PFSK-1 (cell line): ENCODE data around the gene NRL.

Source experiments
- FOXP2 ChIP-seq: optimal IDR thresholded peaks from 2 replicates; pipeline ENCODE3; 2011; ENCODE audit warnings: borderline replicate concordance, control low read depth, inconsistent platforms; ENCODE audit not compliant: insufficient read depth; ENCODE audit errors: extremely low read length, extremely low read depth
- POLR2AphosphoS5 ChIP-seq: IDR thresholded peaks from 2 replicates; pipeline ENCODE4 v1.6.1; 2012; ENCODE audit warnings: low read depth, mild to moderate bottlenecking, control low read depth, low read length, moderate library complexity
- REST ChIP-seq, 2 experiments: IDR thresholded peaks; 2 replicates each; pipeline versions ENCODE4 v1.6.1 to v1.8.0; 2011 to 2012; ENCODE audit warnings: low read depth in 2 of 2, low read length in 2 of 2, control low read depth in 1 of 2, inconsistent platforms in 1 of 2, mild to moderate bottlenecking in 1 of 2, moderate library complexity in 1 of 2; ENCODE audit not compliant: insufficient read depth in 1 of 2
- SIN3A ChIP-seq: IDR thresholded peaks from 2 replicates; pipeline ENCODE4 v1.6.1; 2012; ENCODE audit warnings: mild to moderate bottlenecking, low read length, moderate library complexity, borderline replicate concordance; ENCODE audit not compliant: insufficient read depth
- TAF1 ChIP-seq: IDR thresholded peaks from 2 replicates; pipeline ENCODE4 v1.6.1; 2012; ENCODE audit warnings: low read length, control low read depth, borderline replicate concordance; ENCODE audit not compliant: insufficient read depth

Gene NRL

DNA sequence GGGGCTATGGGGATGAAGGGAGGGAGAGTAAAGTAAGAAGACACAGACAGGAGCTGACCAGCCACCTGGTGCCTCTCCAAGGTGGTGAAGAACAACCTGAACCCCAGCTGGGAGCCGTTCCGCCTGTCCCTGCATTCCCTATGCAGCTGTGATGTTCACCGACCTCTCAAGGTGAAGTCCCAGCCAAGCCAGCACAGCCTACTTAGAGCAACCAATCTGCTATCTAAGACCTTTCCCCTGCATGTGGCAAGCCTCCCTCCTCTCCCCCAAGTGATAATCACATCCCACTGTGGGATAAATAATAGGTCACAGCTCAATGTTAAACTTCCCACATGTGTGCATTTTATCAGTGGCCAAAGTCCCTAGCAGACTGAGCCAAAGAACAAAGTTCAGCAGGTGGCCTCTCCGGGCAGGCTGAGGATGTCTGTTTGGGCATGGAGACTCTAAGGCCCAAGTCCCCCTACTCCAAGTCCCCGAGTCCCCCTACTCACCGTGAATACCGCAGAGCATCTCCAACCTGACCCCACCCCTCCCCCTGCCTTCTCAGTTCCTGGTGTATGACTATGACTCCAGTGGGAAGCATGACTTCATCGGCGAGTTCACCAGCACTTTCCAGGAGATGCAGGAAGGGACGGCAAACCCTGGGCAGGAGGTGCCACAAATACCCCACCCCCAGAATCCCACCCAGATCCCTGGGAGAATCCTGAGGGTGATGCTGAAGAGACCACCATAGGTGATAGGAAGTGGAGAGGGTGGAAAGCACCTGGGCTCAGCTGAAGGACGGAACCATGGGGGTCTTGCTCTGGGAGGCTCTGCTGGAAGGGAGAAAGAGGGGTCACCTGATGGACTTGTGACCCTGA is 39.9 kb downstream of the NRL start:
- no peak for TF ChIP-seq POLR2AphosphoS5
- TF ChIP-seq TAF1: no peak
- TF ChIP-seq REST (IDR thresholded peaks at IDR 0.05; ENCODE audit: insufficient read depth in 1 of 2, low read depth in 2 of 2, low read length in 2 of 2): no peak
- no peak for TF ChIP-seq SIN3A
- TF ChIP-seq FOXP2: no peak

- TF ChIP-seq TAF1 (no peak), SIN3A (no peak)
These were observed 41.6 kb downstream of the NRL start for GRCh38 chr14:24072881-24073877.

DNA sequence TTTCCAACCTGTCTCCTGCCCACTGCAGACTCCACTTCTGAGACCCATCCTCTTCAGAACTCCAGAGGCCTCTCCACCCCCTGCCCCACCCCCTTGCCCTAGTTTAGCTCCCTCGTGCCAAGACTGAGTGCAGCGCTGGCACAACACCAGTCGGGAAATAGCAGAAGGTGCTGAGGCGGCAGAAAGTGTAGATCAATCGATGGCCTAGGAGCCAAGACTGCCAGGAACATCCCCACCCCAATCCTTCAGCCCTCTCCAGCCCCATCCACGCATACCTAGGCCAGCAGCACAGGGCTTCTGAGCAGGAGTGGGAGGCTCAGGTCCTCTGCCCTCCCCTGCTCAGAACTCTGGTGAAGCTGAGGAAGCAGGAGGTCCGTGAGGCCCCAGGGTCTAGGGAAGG is 42.3 kb downstream of the NRL start:
- TF ChIP-seq REST (IDR thresholded peaks at IDR 0.05; ENCODE audit: insufficient read depth in 1 of 2, low read depth in 2 of 2, low read length in 2 of 2) (no peak), FOXP2 (no peak), POLR2AphosphoS5 (no peak), TAF1 (no peak), SIN3A (no peak)

DNA sequence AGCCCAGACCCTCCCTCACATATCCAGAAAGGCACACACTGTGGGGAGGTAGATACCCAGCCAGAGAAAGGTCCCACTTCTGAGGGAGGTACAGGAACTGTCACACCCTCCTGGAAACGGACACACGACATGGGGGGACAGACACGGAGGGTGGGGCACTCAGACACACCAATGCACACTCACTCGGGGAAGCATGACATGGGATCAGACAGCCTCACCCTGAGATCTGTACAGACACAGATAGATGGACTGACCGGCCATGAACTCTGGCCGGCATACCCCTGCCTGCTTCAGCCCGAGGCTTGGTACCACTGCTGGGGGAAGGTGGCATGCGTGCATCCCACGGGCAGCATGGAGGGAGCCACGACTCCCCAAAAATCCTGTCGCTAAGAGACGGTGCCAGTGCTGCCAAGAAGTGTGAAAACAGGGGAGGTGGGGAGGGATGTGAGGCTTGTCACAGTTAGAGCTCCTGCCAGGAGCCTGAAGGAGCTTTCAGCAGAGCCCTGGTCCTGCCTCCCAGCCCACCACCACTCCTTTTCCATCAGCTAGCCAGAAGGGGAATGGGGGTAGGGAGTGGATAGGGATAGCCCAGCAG is 42.8 kb downstream of the NRL start:
- TF ChIP-seq REST (IDR thresholded peaks at IDR 0.05; ENCODE audit: insufficient read depth in 1 of 2, low read depth in 2 of 2, low read length in 2 of 2) (no peak), FOXP2 (no peak), TAF1 (no peak), SIN3A (no peak), POLR2AphosphoS5 (no peak)

DNA sequence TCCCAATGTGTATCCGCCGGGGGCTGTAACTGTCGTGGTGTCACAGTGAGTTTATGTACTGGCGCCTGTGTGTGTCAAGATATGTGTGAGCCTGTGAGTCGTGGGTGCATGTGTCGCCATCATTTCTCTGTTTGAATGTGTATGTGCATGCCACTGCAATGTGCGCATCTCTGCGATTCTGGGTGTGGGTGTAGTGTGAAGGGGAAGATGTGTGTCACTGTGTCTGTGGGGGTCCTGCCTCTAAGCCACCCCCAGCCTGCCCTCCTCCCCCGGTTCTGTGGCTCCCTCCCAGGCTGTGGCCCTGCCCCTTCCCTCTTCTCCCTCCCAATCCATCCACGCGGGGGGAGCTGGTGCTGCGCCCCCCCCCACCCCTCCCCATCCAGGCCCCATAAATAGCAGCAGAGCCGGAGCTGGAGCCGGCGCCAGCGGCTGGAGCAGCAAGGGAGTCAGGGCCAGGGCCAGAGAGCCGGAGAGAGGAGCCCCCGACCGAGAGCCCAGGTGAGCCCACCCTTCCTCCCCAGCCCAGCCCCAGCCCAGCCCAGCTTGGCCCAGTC is 43.5 kb downstream of the NRL start, which contains the start of gene CPNE6:
Gene CPNE6 (plus strand): TSS at position 419 of the 554 bp plus-strand sequence. CDS start 1,375 bp downstream, outside the sequence.
- TF ChIP-seq REST (IDR thresholded peaks at IDR 0.05; ENCODE audit: insufficient read depth in 1 of 2, low read depth in 2 of 2, low read length in 2 of 2): no peak
- TF ChIP-seq FOXP2: no peak
- TF ChIP-seq TAF1: no peak
- no peak for TF ChIP-seq POLR2AphosphoS5
- no peak for TF ChIP-seq SIN3A
